ENCODE results near the gene OXSR1. TPM values are rescaled to one million over a fixed set of nuclear protein-coding genes. Genes with fewer than 3 reads are reported as not detected.

The OXSR1 gene
- total and polyA plus RNA-seq, 10 of the 15 experiments (the other 5 are each of a cell fraction or from before 2014, with no cell fraction given) = 12.4 to 54.6 (median 35.7) TPM

- TF ChIP-seq KDM1A (IDR thresholded peaks at IDR 0.05; ENCODE audit: borderline replicate concordance) = no peak
- no peak for TF ChIP-seq NFIC (IDR thresholded peaks at IDR 0.05; ENCODE audit: low read depth, low read length)
- TF ChIP-seq ASH2L (IDR thresholded peaks at IDR 0.05; ENCODE audit: borderline replicate concordance, low read depth) = no peak
- no peak for TF ChIP-seq USF2 (IDR thresholded peaks at IDR 0.05; ENCODE audit: borderline replicate concordance, low read depth, low read length)
- peak; percentile 95 for TF ChIP-seq PKNOX1 (IDR thresholded peaks at IDR 0.05)
- TF ChIP-seq ZSCAN29 (IDR thresholded peaks at IDR 0.05) = no peak
- no peak for TF ChIP-seq SIX5 (IDR thresholded peaks at IDR 0.05; ENCODE audit: low read depth, low read length, severe bottlenecking)
- TF ChIP-seq YBX1 (IDR thresholded peaks at IDR 0.05) = no peak
- TF ChIP-seq CUX1 (IDR thresholded peaks at IDR 0.05; ENCODE audit: insufficient replicate concordance, low read depth, low read length) = no peak
- no peak for TF ChIP-seq ZNF274 (IDR thresholded peaks at IDR 0.05; ENCODE audit: insufficient read depth, insufficient read length)
- TF ChIP-seq BRCA1 (IDR thresholded peaks at IDR 0.05; ENCODE audit: low read depth, low read length) = no peak
- TF ChIP-seq SMC3 (IDR thresholded peaks at IDR 0.05; ENCODE audit: borderline replicate concordance, low read length) = no peak
- TF ChIP-seq HCFC1 (IDR thresholded peaks at IDR 0.05; ENCODE audit: low read length) = peak; percentile 21; the same call in 1 of the 2 replicates
- no peak for TF ChIP-seq MEF2A (IDR thresholded peaks at IDR 0.05; ENCODE audit: insufficient read depth, low read depth, low read length)
- no peak for TF ChIP-seq PAX5 (IDR thresholded peaks at IDR 0.05; ENCODE audit: borderline replicate concordance, low read depth, low read length)
- TF ChIP-seq CHD4 (IDR thresholded peaks at IDR 0.05) = no peak
- peak; percentile 63 for TF ChIP-seq RUNX3 (IDR thresholded peaks at IDR 0.05; ENCODE audit: low read length)
- TF ChIP-seq BACH1 (IDR thresholded peaks at IDR 0.05; ENCODE audit: borderline replicate concordance) = peak; percentile 71; the same call in 1 of the 2 replicates
- TF ChIP-seq SREBF1 (IDR thresholded peaks at IDR 0.05; ENCODE audit: low read length) = 0 out of 2 replicates have a peak, but pooled peaks have one; percentile 19
- no peak for TF ChIP-seq RBBP5 (conservative IDR thresholded peaks at IDR 0.05)
- TF ChIP-seq FOS (IDR thresholded peaks at IDR 0.05; ENCODE audit: borderline replicate concordance, extremely low read depth, insufficient read length) = no peak
- TF ChIP-seq, protein P1, sequence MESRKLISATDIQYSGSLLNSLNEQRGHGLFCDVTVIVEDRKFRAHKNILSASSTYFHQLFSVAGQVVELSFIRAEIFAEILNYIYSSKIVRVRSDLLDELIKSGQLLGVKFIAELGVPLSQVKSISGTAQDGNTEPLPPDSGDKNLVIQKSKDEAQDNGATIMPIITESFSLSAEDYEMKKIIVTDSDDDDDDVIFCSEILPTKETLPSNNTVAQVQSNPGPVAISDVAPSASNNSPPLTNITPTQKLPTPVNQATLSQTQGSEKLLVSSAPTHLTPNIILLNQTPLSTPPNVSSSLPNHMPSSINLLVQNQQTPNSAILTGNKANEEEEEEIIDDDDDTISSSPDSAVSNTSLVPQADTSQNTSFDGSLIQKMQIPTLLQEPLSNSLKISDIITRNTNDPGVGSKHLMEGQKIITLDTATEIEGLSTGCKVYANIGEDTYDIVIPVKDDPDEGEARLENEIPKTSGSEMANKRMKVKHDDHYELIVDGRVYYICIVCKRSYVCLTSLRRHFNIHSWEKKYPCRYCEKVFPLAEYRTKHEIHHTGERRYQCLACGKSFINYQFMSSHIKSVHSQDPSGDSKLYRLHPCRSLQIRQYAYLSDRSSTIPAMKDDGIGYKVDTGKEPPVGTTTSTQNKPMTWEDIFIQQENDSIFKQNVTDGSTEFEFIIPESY (IDR thresholded peaks at IDR 0.05) = no peak
Observed at GRCh38 chr3:38136777-38137614, 28.3 kb upstream of the OXSR1 start, which contains the start of gene ACAA1 (continued).

All from GM12878 (cell line).